Ascending aorta (tissue), 2 donors: Measurements from ENCODE around the gene ABCA1. TPM values are rescaled to one million over a fixed set of nuclear protein-coding genes. Genes with fewer than 3 reads are reported as not detected.
A peak's percentile ranks its signal among the peaks of the same experiment; 100 is the strongest.

Experiments
- DNase-seq, 2 donors: peaks; one replicate each; pipeline ENCODE4 v3.0.0-alpha.2; 2019; ENCODE audit warnings: low spot score in 2 of 2
- H3K27ac ChIP-seq, 2 donors: fragments of 200-600 bp; sonication (generic); one replicate each; pipeline ENCODE4 v1.5.1; 2016 to 2017; ENCODE audit warnings: mild to moderate bottlenecking in 1 of 2
- H3K27me3 ChIP-seq: fragments of 200-600 bp; sonication (generic); one replicate; pipeline ENCODE4 v1.5.1; 2017
- H3K36me3 ChIP-seq, 2 donors: fragments of 200-600 bp; sonication (generic); one replicate each; pipeline ENCODE4 v1.5.1; 2016
- H3K4me1 ChIP-seq, 2 donors: fragments of 200-600 bp; sonication (generic); one replicate each; pipeline ENCODE4 v1.5.1; 2016 to 2017; ENCODE audit warnings: mild to moderate bottlenecking in 1 of 2
- H3K4me3 ChIP-seq, 2 donors: fragments of 200-600 bp; sonication (generic); one replicate each; pipeline ENCODE4 v1.5.1; 2016 to 2017; ENCODE audit warnings: mild to moderate bottlenecking in 1 of 2
- H3K9me3 ChIP-seq, 2 donors: fragments of 200-600 bp; sonication (generic); one replicate each; pipeline ENCODE4 v1.5.1; 2016
- intact Hi-C: fragments of 100-400 bp; cut with DNase I; formaldehyde crosslinking; loops from one replicate; pipeline ENCODE4 v1.15.1; 2023
- total RNA-seq: library from RNA; depleted of rRNA; stranded (reverse); fragments of >200 nt; gene quantifications from one replicate; pipeline ENCODE4 v1.1.0, GENCODE V29; 2016
- TF ChIP-seq, protein P1 (sequence below), 3 experiments: fragments of 200-600 bp in 2 of 3; fragments of 450-650 bp in 1 of 3; sonication (generic) in 2 of 3; IDR thresholded peaks; one replicate each; pipeline ENCODE4 v1.5.1; 2016 to 2019; ENCODE audit warnings: antibody characterized with exemption in 3 of 3, mild to moderate bottlenecking in 1 of 3, moderate library complexity in 1 of 3

ABCA1 gene
- total RNA-seq, 1 donor from 2014 or later: 14.0 TPM

DNA sequence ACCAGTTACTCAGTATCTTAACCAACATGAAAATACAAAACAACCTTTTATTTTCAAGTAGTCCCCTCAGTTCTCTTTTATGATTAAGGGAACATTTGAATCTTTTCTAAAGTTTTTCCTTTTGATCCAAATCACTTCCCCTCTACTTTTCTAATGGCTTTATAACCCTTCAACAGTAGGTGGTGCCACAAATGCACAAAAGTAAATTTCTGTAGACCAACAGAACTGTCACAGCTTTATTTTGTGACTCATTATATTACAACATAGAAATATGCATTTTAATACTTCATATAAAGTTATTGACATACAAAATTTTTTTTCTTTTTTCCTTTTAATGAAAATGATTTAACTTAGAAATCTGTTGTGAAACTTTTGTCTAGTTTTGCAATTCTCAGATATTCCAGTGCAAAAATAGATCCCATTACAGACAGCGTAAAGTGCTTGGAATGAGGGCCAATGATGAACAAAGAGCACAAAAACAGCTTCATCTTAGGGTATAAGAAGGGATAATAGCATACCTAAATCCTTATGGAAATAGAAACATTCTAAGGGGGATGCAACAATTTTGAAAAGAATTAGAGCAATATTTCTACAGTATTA, 147.1 kb downstream of the ABCA1 start:
- TF ChIP-seq, protein P1, sequence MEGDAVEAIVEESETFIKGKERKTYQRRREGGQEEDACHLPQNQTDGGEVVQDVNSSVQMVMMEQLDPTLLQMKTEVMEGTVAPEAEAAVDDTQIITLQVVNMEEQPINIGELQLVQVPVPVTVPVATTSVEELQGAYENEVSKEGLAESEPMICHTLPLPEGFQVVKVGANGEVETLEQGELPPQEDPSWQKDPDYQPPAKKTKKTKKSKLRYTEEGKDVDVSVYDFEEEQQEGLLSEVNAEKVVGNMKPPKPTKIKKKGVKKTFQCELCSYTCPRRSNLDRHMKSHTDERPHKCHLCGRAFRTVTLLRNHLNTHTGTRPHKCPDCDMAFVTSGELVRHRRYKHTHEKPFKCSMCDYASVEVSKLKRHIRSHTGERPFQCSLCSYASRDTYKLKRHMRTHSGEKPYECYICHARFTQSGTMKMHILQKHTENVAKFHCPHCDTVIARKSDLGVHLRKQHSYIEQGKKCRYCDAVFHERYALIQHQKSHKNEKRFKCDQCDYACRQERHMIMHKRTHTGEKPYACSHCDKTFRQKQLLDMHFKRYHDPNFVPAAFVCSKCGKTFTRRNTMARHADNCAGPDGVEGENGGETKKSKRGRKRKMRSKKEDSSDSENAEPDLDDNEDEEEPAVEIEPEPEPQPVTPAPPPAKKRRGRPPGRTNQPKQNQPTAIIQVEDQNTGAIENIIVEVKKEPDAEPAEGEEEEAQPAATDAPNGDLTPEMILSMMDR (IDR thresholded peaks at IDR 0.05): peak in 1 of 3 experiments; percentile 30
- Histone ChIP-seq H3K4me1 (no peaks in the 10 kb centered on the region), H3K36me3 (peaks cover 22 to 31% of the 10 kb centered on the region in 2 donors), H3K27me3 (no peaks in the 10 kb centered on the region), H3K4me3 (no peak overlapping the region), H3K9me3 (no peaks in the 10 kb centered on the region), H3K27ac (no peak overlapping the region)
- intact Hi-C loops: no loop called here
- DNase-seq: no peak

DNA sequence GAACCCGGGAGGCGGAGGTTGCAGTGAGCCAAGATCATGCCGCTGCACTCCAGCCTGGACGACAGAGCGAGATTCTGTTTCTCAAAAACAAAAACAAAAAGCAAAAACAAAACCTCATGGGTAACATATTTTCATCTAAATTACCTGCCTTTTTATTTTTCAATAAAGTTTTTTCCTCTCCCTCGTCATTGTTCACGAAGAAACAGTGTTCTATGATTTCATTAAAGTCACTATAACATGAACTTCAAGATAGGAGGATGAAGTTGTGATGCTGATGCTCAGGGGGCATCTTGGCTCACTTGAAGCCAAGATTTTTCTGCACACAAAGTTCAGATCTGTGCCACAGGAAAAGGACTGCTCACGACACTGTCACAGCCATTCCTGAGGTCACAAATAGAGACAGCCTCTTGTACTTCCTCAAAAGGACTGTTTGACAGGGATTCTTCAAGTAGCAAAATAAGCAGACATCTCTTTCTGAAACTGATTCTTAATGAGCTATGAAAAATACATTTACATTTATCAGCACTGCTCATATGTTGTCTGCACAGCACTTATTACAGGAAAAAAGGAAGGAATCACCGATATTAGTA, 147.9 kb downstream of the ABCA1 start:
- H3K4me1 ChIP-seq: no peaks in the 10 kb centered on the region
- intact Hi-C loops: no loop called here
- TF ChIP-seq, protein P1 (IDR thresholded peaks at IDR 0.05): no peak

DNA sequence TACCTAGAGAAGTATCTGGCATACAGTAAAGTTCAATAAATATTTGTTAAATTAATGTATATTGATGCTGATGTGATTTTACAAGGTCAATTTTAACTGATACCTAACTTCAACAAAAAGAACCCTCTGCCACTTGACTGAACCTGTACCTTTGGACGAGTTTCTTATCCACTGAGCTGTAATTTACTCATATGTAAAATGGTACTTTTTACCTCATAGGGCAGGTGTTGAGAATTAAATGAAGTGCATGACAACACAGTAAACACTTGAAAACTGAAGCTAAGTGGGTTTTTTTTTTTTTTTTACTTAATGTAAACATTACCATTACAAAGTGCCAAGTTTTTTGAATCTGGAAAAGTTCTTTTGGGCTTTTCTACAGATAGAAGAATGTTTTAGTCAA, 148.6 kb downstream of the ABCA1 start:
- DNase-seq: no peak

More for the DNA sequence above, 147.9 kb downstream of the ABCA1 start:
- no peaks in the 10 kb centered on the region for H3K27me3 ChIP-seq
- H3K27ac ChIP-seq: no peak overlapping the region
- no peak overlapping the region for H3K4me3 ChIP-seq
- H3K36me3 ChIP-seq: peaks cover 16 to 25% of the 10 kb centered on the region in 2 donors
- no peaks in the 10 kb centered on the region for H3K9me3 ChIP-seq
- DNase-seq: no peak

DNA sequence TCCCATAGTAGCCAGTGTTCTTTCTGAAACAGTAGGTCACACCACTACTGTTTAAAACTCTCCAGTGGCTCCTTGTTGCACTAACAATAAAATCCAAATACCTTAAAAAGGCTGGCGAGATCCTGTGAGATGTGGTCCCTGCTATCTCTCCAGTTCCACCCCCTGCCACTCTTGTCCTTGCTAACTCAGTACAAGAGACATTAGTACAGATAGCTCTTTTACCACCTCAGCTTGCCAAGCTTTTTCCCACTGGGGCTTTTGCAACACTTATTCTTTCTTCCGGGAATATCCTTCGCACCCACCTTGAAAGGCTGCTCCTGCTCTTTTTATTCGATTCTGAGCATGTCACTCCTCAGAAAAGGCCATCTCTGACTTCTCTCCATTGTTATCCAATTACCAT, 149.2 kb downstream of the ABCA1 start:
- Histone ChIP-seq H3K36me3 (peaks cover 7 to 17% of the 10 kb centered on the region in 2 donors), H3K4me3 (no peak overlapping the region), H3K27me3 (no peaks in the 10 kb centered on the region), H3K4me1 (no peaks in the 10 kb centered on the region), H3K9me3 (no peaks in the 10 kb centered on the region), H3K27ac (no peak overlapping the region)
- TF ChIP-seq, protein P1 (IDR thresholded peaks at IDR 0.05): no peak
- intact Hi-C loops: no loop called here
- no peak for DNase-seq

More for the DNA sequence above, 148.6 kb downstream of the ABCA1 start:
- H3K4me1 ChIP-seq: no peaks in the 10 kb centered on the region
- peaks cover 9 to 21% of the 10 kb centered on the region in 2 donors for H3K36me3 ChIP-seq
- no peaks in the 10 kb centered on the region for H3K9me3 ChIP-seq
- TF ChIP-seq, protein P1 (IDR thresholded peaks at IDR 0.05): no peak
- H3K27ac ChIP-seq: no peak overlapping the region
- H3K4me3 ChIP-seq: no peak overlapping the region
- intact Hi-C loops: no loop called here
- H3K27me3 ChIP-seq: no peaks in the 10 kb centered on the region

DNA sequence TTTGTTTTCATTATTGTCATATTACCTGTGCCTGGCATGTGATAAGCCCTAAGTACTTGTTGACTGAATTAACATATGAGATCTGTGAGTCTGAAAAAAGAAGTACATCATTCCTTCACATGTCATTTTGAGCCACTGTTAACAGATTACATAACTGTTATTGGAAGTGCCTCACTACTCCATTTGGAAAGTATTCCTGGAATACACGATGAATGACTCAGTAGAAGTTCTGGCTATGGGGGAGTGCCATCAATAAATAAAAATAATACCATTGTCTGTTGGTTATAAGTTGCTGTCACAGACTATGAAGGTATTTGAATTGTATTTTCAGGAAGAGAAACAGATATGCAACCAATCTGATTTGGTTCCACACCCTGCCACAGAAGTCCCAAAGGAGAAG, 151.2 kb downstream of the ABCA1 start:
- peaks cover 2 to 6% of the 10 kb centered on the region in 2 donors for H3K4me1 ChIP-seq
- H3K36me3 ChIP-seq: peaks cover 0 to 4% of the 10 kb centered on the region in 2 donors
- DNase-seq: no peak
- H3K27ac ChIP-seq: no peak overlapping the region
- no peaks in the 10 kb centered on the region for H3K27me3 ChIP-seq
- H3K9me3 ChIP-seq: no peaks in the 10 kb centered on the region
- H3K4me3 ChIP-seq: no peak overlapping the region
- intact Hi-C loops: no loop called here
- TF ChIP-seq, protein P1 (IDR thresholded peaks at IDR 0.05): no peak
